GM18505 (cell line): Measurements from ENCODE around the gene TLR8.
"Not testable (repeated sequence)": the region's sequence is repeated elsewhere in the genome, so short reads cannot be mapped to it uniquely, and the experiment has no call there.

ENCODE experiments used
- ATAC-seq: cut with Tn5 transposase; IDR thresholded peaks from one replicate; pipeline ENCODE4 v1.9.1; 2021; ENCODE audit not compliant: unreplicated experiment
- POLR2A ChIP-seq: IDR thresholded peaks from 4 replicates; pipeline ENCODE4 v1.6.1; 2011; ENCODE audit warnings: borderline replicate concordance; ENCODE audit not compliant: insufficient read depth, insufficient read length; ENCODE audit errors: extremely low read depth

The TLR8 gene

GRCh38 chrX:12955882-12956703, 49.7 kb downstream of the TLR8 start:
- peak; percentile 41 for TF ChIP-seq POLR2A
- peak; percentile 47 for ATAC-seq

GRCh38 chrX:12956704-12957534, 50.5 kb downstream of the TLR8 start:
- peak; percentile 55 for TF ChIP-seq POLR2A
- ATAC-seq = peak; percentile 71

GRCh38 chrX:12958059-12958458, 51.6 kb downstream of the TLR8 start:
- ATAC-seq = no peak
- no peak for TF ChIP-seq POLR2A

- no peak for ATAC-seq
- TF ChIP-seq POLR2A = no peak
Measured at GRCh38 chrX:12958461-12958860, 52.0 kb downstream of the TLR8 start.

- no peak for ATAC-seq
- TF ChIP-seq POLR2A = no peak
Measured at GRCh38 chrX:12961196-12961718, 54.8 kb downstream of the TLR8 start.

GRCh38 chrX:12962041-12962504, 55.7 kb downstream of the TLR8 start:
- no peak for ATAC-seq

GRCh38 chrX:12963210-12963850, 56.9 kb downstream of the TLR8 start:
- not testable (repeated sequence) for ATAC-seq

More at GRCh38 chrX:12962041-12962504, 55.7 kb downstream of the TLR8 start:
- peak; percentile 9 for TF ChIP-seq POLR2A

GRCh38 chrX:12965131-12965940, 58.9 kb downstream of the TLR8 start:
- TF ChIP-seq POLR2A = no peak
- ATAC-seq = no peak

GRCh38 chrX:12966151-12966550, 59.7 kb downstream of the TLR8 start:
- no peak for TF ChIP-seq POLR2A
- no peak for ATAC-seq

GRCh38 chrX:12967711-12968465, 61.5 kb downstream of the TLR8 start:
- no peak for TF ChIP-seq POLR2A
- no peak for ATAC-seq

- no peak for ATAC-seq
- TF ChIP-seq POLR2A = no peak
Measured at GRCh38 chrX:12970691-12971202, 64.3 kb downstream of the TLR8 start.

GRCh38 chrX:12971282-12972003, 65.0 kb downstream of the TLR8 start:
- TF ChIP-seq POLR2A = no peak
- ATAC-seq = no peak

GRCh38 chrX:12972243-12972642, 65.8 kb downstream of the TLR8 start:
- no peak for TF ChIP-seq POLR2A
- ATAC-seq = no peak
